Erythroblast (primary cell): ENCODE results near the gene AQP6.

Experiments used
- GATA1 ChIP-seq: IDR thresholded peaks from 2 replicates; pipeline ENCODE4 v1.6.1; 2011; ENCODE audit warnings: low read depth, mild to moderate bottlenecking, control low read depth, low read length, moderate library complexity
- POLR2A ChIP-seq: IDR thresholded peaks from 2 replicates; pipeline ENCODE4 v1.6.1; 2011; ENCODE audit warnings: mild to moderate bottlenecking, low read length

DNA sequence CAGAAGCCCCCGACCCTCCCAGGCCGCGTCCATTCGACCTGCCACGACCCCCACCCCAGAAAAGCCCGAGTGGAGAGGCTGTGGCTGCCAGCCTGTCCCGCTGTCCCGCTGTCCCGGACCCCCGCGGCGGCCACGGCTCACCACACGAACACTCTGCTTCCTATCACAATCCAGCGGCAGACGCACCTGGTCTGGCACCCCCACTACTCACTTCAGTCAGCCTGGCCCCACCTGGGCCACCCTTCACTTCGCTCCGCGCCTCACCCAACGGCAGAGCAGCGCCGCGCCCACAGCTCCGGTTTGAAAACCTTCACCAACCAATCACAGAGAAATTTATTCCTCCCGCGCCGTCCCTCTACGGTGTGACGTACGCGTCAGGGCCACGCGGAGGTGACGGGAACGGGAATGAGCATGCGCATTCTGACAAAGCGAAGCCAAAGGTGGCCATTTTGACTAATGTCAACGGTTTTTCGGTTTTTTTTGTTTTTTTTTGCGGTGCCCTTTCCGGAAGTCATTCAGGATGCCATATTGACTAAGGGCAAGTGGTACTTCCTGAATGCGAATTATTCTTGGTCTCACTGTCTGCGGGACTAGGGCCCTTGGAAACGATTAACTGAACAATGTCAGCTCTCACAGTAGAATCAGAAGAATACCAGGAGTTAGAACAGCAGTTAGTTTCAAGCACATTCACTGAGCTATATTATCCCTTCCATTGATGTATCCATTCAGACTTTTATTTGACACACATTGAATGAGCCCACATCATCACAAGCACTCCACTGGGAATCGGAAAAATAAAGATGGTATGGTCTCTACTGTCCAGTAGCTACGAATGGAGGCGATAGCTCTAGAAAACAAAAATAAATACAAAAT lies 52.7 kb downstream of the AQP6 start, which contains the start of gene RACGAP1:
- TF ChIP-seq POLR2A (peak; percentile 89), GATA1 (no peak)
